Loucy (cell line): ENCODE results near the gene ALDH4A1.

Source experiments
- EZH2phosphoT487 ChIP-seq: fragments of 200-600 bp; IDR thresholded peaks from 2 replicates; pipeline ENCODE4 v1.6.1; 2018; ENCODE audit warnings: antibody characterized with exemption, mild to moderate bottlenecking, moderate library complexity, borderline replicate concordance
- TF ChIP-seq, protein P1 (sequence below): fragments of 200-600 bp; sonication (generic); conservative IDR thresholded peaks from 2 replicates; pipeline ENCODE4 v1.5.1; 2014; ENCODE audit warnings: mild to moderate bottlenecking, antibody characterized with exemption, low read length

DNA sequence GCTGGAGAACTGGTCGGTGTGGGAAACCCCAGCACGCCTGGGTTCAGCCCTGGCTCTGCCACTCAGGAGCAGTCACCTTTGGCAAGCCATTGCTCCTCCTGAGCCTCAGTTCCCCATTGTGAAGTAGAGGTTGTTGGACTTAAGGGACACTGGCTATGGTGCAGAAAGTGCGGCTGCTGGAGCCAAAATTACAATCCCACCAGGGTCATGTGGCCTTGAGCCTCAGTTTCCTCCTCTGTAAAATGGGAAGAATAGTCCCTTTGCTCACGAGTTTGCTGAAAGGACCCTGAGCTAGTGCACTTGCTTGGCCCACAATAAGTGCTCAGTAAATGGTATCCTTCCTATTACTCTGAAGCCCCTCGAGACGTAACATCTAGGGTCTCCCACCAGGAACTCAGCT, 28.3 kb downstream of the ALDH4A1 start:
- no peak for TF ChIP-seq EZH2phosphoT487
- TF ChIP-seq, protein P1, sequence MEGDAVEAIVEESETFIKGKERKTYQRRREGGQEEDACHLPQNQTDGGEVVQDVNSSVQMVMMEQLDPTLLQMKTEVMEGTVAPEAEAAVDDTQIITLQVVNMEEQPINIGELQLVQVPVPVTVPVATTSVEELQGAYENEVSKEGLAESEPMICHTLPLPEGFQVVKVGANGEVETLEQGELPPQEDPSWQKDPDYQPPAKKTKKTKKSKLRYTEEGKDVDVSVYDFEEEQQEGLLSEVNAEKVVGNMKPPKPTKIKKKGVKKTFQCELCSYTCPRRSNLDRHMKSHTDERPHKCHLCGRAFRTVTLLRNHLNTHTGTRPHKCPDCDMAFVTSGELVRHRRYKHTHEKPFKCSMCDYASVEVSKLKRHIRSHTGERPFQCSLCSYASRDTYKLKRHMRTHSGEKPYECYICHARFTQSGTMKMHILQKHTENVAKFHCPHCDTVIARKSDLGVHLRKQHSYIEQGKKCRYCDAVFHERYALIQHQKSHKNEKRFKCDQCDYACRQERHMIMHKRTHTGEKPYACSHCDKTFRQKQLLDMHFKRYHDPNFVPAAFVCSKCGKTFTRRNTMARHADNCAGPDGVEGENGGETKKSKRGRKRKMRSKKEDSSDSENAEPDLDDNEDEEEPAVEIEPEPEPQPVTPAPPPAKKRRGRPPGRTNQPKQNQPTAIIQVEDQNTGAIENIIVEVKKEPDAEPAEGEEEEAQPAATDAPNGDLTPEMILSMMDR = no peak
